H1 (cell line): Measurements from ENCODE around the gene ZSCAN16. TPM values are rescaled to one million over a fixed set of nuclear protein-coding genes. Genes with fewer than 3 reads are reported as not detected.

Experiments used
- CTCF ChIA-PET: fragments of 300-600 bp; sonication (Branson Sonifier 250); formaldehyde crosslinking; loops from one replicate; lab custom pipeline; 2021; ENCODE audit not compliant: partially characterized antibody; lab: Charles Lee
- POLR2A ChIA-PET: fragments of 300-600 bp; sonication (Branson Sonifier 250); formaldehyde crosslinking; loops from one replicate; lab custom pipeline; 2021; ENCODE audit warnings: inconsistent platforms; ENCODE audit not compliant: partially characterized antibody; lab: Charles Lee
- DNase-seq, 2 experiments: peaks; one replicate each; pipeline versions ENCODE4 v3.0.0 to v3.0.0-alpha.2; 2010 to 2022; ENCODE audit warnings: low spot score in 2 of 2, low read depth in 1 of 2, mixed read lengths in 1 of 2
- FAIRE-seq: peaks from 2 replicates; lab custom pipeline; 2011; peaks lifted over from hg19 to GRCh38; lab: Jason Lieb, UNC
- H2AFZ ChIP-seq: 2 replicates; pipeline ENCODE4 v1.8.1; 2012; ENCODE audit warnings: low read length, inconsistent platforms
- H2AK5ac ChIP-seq: 2 replicates; pipeline ENCODE4 v1.6.1; 2013; ENCODE audit warnings: low read depth, low read length
- H2BK120ac ChIP-seq: replicated peaks from 2 replicates; pipeline ENCODE3; 2013; ENCODE audit warnings: low read depth, low read length, inconsistent platforms
- H2BK12ac ChIP-seq: 2 replicates; pipeline ENCODE4 v1.6.1; 2013; ENCODE audit warnings: low read depth, low read length
- H2BK15ac ChIP-seq: 2 replicates; pipeline ENCODE4 v1.6.1; 2013; ENCODE audit warnings: low read length
- H2BK20ac ChIP-seq: 2 replicates; pipeline ENCODE4 v1.6.1; 2013; ENCODE audit warnings: low read length
- H2BK5ac ChIP-seq: 2 replicates; pipeline ENCODE4 v1.6.1; 2013; ENCODE audit warnings: low read depth, low read length
- H3K14ac ChIP-seq: 2 replicates; pipeline ENCODE4 v1.6.1; 2013; ENCODE audit warnings: inconsistent platforms; ENCODE audit not compliant: insufficient read length
- H3K18ac ChIP-seq: 2 replicates; pipeline ENCODE4 v1.6.1; 2013; ENCODE audit warnings: low read length; ENCODE audit errors: extremely low read depth
- H3K23ac ChIP-seq: 2 replicates; pipeline ENCODE4 v1.6.1; 2013; ENCODE audit warnings: inconsistent platforms; ENCODE audit not compliant: insufficient read length
- H3K23me2 ChIP-seq: 2 replicates; pipeline ENCODE4 v1.6.1; 2013; ENCODE audit warnings: low read depth, low read length
- H3K27ac ChIP-seq: 2 replicates; pipeline ENCODE4 v1.6.1; 2011; ENCODE audit warnings: low read depth, low read length, inconsistent platforms
- H3K27me3 ChIP-seq, 4 experiments: replicated peaks in 1 of 4; 1 replicate in 1 of 4; 2 replicates in 3 of 4; pipeline versions ENCODE4 v1.6.1 to v1.8.1; 2011 to 2013; ENCODE audit warnings: low read length in 3 of 4, mild to moderate bottlenecking in 3 of 4, inconsistent platforms in 2 of 4, mixed read lengths in 2 of 4, moderate library complexity in 1 of 4; ENCODE audit not compliant: control insufficient read depth in 3 of 4, insufficient read depth in 3 of 4; ENCODE audit errors: extremely low read depth in 1 of 4
- H3K36me3 ChIP-seq, 4 experiments: 2 replicates each; pipeline versions ENCODE4 v1.6.1 to v1.8.1; 2011 to 2013; ENCODE audit warnings: mild to moderate bottlenecking in 4 of 4, low read length in 3 of 4, moderate library complexity in 2 of 4, control low read depth in 1 of 4, inconsistent platforms in 1 of 4; ENCODE audit not compliant: insufficient read depth in 4 of 4, control insufficient read depth in 2 of 4
- H3K4ac ChIP-seq: replicated peaks from 2 replicates; pipeline ENCODE3; 2013; ENCODE audit warnings: low read length, low read depth, mixed read lengths, inconsistent platforms; ENCODE audit not compliant: insufficient read length
- H3K4me1 ChIP-seq, 4 experiments: replicated peaks in 1 of 4; 1 replicate in 1 of 4; 2 replicates in 3 of 4; pipeline versions ENCODE4 v1.6.1 to v1.8.1; 2011 to 2013; ENCODE audit warnings: low read length in 3 of 4, inconsistent platforms in 2 of 4, mixed read lengths in 1 of 4; ENCODE audit not compliant: insufficient read depth in 4 of 4, control insufficient read depth in 3 of 4
- H3K4me2 ChIP-seq, 2 experiments: 2 replicates each; pipeline versions ENCODE4 v1.6.1 to v1.8.1; 2011 to 2013; ENCODE audit warnings: low read depth in 2 of 2, low read length in 2 of 2, control low read depth in 1 of 2, inconsistent platforms in 1 of 2, mild to moderate bottlenecking in 1 of 2; ENCODE audit not compliant: insufficient read depth in 1 of 2
- H3K4me3 ChIP-seq, 4 experiments: fragments of 200-600, 300-600 bp in 1 of 4; sonication (generic), shearing (Covaris generic), sonication (Bioruptor Twin) in 1 of 4; 2 replicates each; pipeline versions ENCODE4 v1.5.1 to v1.8.1; 2011 to 2016; ENCODE audit warnings: low read length in 4 of 4, low read depth in 3 of 4, control low read depth in 2 of 4, inconsistent platforms in 2 of 4, mild to moderate bottlenecking in 2 of 4, mixed read lengths in 1 of 4, moderate library complexity in 1 of 4; ENCODE audit not compliant: insufficient read depth in 2 of 4; ENCODE audit errors: extremely low read depth in 1 of 4
- H3K56ac ChIP-seq: replicated peaks from 2 replicates; pipeline ENCODE3; 2013; ENCODE audit warnings: low read depth, mild to moderate bottlenecking, mixed read lengths, low read length, inconsistent platforms; ENCODE audit not compliant: insufficient read length
- H3K79me1 ChIP-seq: 2 replicates; pipeline ENCODE4 v1.6.1; 2013; ENCODE audit warnings: low read depth, low read length, control low read depth
- H3K79me2 ChIP-seq, 2 experiments: 2 replicates each; pipeline versions ENCODE4 v1.6.1 to v1.8.1; 2012 to 2013; ENCODE audit warnings: low read length in 2 of 2, mild to moderate bottlenecking in 2 of 2, inconsistent platforms in 1 of 2; ENCODE audit not compliant: insufficient read depth in 2 of 2, control insufficient read depth in 1 of 2
- H3K9ac ChIP-seq, 4 experiments: replicated peaks in 1 of 4; 1 replicate in 1 of 4; 2 replicates in 3 of 4; pipeline versions ENCODE4 v1.6.1 to v1.8.1; 2011 to 2013; ENCODE audit warnings: low read depth in 3 of 4, low read length in 3 of 4, control low read depth in 2 of 4, mild to moderate bottlenecking in 2 of 4, moderate library complexity in 2 of 4, inconsistent platforms in 1 of 4; ENCODE audit errors: extremely low read depth in 1 of 4
- H3K9me3 ChIP-seq, 2 experiments: 2 replicates each; pipeline versions ENCODE4 v1.6.1 to v1.8.1; 2012 to 2013; ENCODE audit warnings: mild to moderate bottlenecking in 2 of 2, moderate library complexity in 2 of 2, control low read depth in 1 of 2, inconsistent platforms in 1 of 2, low read depth in 1 of 2, low read length in 1 of 2, mixed read lengths in 1 of 2; ENCODE audit not compliant: insufficient read depth in 2 of 2
- H4K20me1 ChIP-seq, 2 experiments: replicated peaks in 1 of 2; 2 replicates each; pipeline versions ENCODE3 to v1.8.1; 2011 to 2013; ENCODE audit warnings: inconsistent platforms in 2 of 2, low read length in 2 of 2, mild to moderate bottlenecking in 1 of 2; ENCODE audit not compliant: insufficient read depth in 2 of 2, control insufficient read depth in 1 of 2
- H4K5ac ChIP-seq: 2 replicates; pipeline ENCODE4 v1.6.1; 2013; ENCODE audit warnings: low read length, low read depth, mixed read lengths, inconsistent platforms; ENCODE audit not compliant: insufficient read length
- H4K8ac ChIP-seq: 2 replicates; pipeline ENCODE4 v1.8.0; 2013; ENCODE audit warnings: mild to moderate bottlenecking, moderate library complexity, low read length, inconsistent platforms; ENCODE audit not compliant: insufficient read depth; ENCODE audit errors: extremely low read depth
- H4K91ac ChIP-seq: replicated peaks from 2 replicates; pipeline ENCODE3; 2013; ENCODE audit warnings: low read length, mixed read lengths, inconsistent platforms; ENCODE audit not compliant: insufficient read length
- RFX5 ChIP-seq: IDR thresholded peaks from 2 replicates; pipeline ENCODE4 v1.6.1; 2011; ENCODE audit warnings: low read depth, low read length, improper control_type of control experiment, borderline replicate concordance
- SIX5 ChIP-seq: IDR thresholded peaks from 2 replicates; pipeline ENCODE4 v1.6.1; 2011; ENCODE audit warnings: mild to moderate bottlenecking, low read depth, low read length
- WGBS, 2 experiments: shearing (Covaris generic) in 1 of 2; methylation state at CpG; one replicate each; pipeline versions ENCODE4 v1.1.6 to v1.1.7; 2013 to 2015; ENCODE audit warnings: low lambda C conversion rate in 2 of 2, mixed read lengths in 2 of 2, inconsistent platforms in 1 of 2, low coverage in 1 of 2, missing lambda C conversion rate in 1 of 2; ENCODE audit not compliant: insufficient replicate concordance in 2 of 2, insufficient coverage in 1 of 2, insufficient read length in 1 of 2; ENCODE audit errors: extremely low coverage in 1 of 2, missing lambda C conversion rate in 1 of 2; 5-methylcytosine and 5-hydroxymethylcytosine counted together
- polyA plus RNA-seq, 7 experiments: library from polyadenylated mRNA; depleted of rRNA in 3 of 7; stranded (reverse) in 5 of 7; unstranded in 2 of 7; fragments of >200 nt in 5 of 7; fragments of 200-250 nt in 2 of 7; gene quantifications; 1 replicate in 5 of 7; 2 replicates in 1 of 7; 4 replicates in 1 of 7; pipeline versions ENCODE4 v1.2.1 to v1.2.3, GENCODE V29; 2011 to 2013; ENCODE audit warnings: missing spikeins in 2 of 7, mixed read lengths in 2 of 7
- total RNA-seq: library from RNA; stranded (reverse); fragmentation: NEBNext Ultra II Directional; extraction: Animal tissue kit (Norgen Biotek cat#: 25700); gene quantifications from 2 replicates; pipeline ENCODE4 v1.2.1, GENCODE V29; 2021

Gene ZSCAN16
- total and polyA plus RNA-seq, 2 of the 8 experiments (the other 6 are each of a cell fraction or from before 2014, with no cell fraction given) = 3.6 to 9.4 TPM

DNA sequence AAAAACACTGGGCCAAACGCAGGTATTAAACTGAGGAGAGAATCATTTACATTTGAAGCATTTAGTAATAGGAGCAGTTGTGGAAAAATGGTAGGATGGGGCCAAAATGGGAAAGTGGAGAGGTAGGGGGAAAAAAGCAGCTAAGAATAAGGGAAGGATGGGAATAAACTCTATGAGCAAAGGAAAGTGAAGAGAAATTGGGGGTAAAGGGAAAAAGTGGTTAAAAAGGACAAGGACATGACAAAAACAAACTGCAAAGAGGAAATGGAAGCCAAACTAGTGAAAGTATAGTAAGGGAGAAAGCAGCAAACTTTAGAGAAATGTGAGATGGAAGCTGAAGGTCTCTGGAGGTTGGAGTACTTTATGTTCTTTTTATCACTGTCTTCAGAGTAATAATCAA is 6.2 kb upstream of the ZSCAN16 start:
- WGBS, 2 experiments = 79% methylated on average over 1 of the region's 1 CpG; no CpG with 5 or more reads in 1 of the 2 experiments
- Histone ChIP-seq H3K9me3 (no peaks in the 10 kb centered on the region), H4K20me1 (no peaks in the 10 kb centered on the region), H3K56ac (no peak overlapping the region), H4K91ac (no peak overlapping the region), H3K27me3 (no peaks in the 10 kb centered on the region), H3K23ac (no peak overlapping the region), H3K79me1 (no peaks in the 10 kb centered on the region), H2BK15ac (no peak overlapping the region), H2BK12ac (no peak overlapping the region), H3K9ac (no peak overlapping the region), H3K4me3 (no peak overlapping the region), H2BK120ac (no peak overlapping the region), H3K4ac (no peak overlapping the region), H3K23me2 (no peaks in the 10 kb centered on the region), H2BK20ac (no peak overlapping the region), H2AK5ac (no peak overlapping the region), H2AFZ (no peak overlapping the region), H4K8ac (no peak overlapping the region), H3K36me3 (peaks cover 0 to 9% (median 3%) of the 10 kb centered on the region in 4 experiments; a peak in 4 of 8 replicates), H3K18ac (no peak overlapping the region), H3K27ac (no peak overlapping the region), H3K79me2 (no peaks in the 10 kb centered on the region), H3K4me1 (no peaks in the 10 kb centered on the region), H4K5ac (no peak overlapping the region), H2BK5ac (no peak overlapping the region), H3K14ac (no peak overlapping the region), H3K4me2 (no peak overlapping the region)
- DNase-seq = no peak
- no peak for FAIRE-seq
- ChIA-PET POLR2A (interaction anchor here (1.6 to 2.2 kb wide), 3 partner anchors 13 to 251 kb away, joined by 3 to 9 read pairs (median 4); a partner anchor contains a TSS), CTCF (interaction anchor here (0.5 to 1.8 kb wide), 6 partner anchors 11 to 194 kb away, joined by 3 to 6 read pairs (median 4); no protein-coding TSS in a partner anchor)
- TF ChIP-seq RFX5 = no peak
- no peak for TF ChIP-seq SIX5
